GM06990 (cell line): ENCODE measurements around the gene EPHA1.

ENCODE experiments used
- DNase-seq: peaks from one replicate; pipeline ENCODE4 v3.0.0-alpha.2; 2011; ENCODE audit not compliant: insufficient read length; ENCODE audit errors: extremely low read depth
- H3K27me3 ChIP-seq: replicated peaks from 2 replicates; pipeline ENCODE4 v1.6.0; 2011; ENCODE audit warnings: low read length; ENCODE audit not compliant: control insufficient read depth, insufficient read depth
- H3K36me3 ChIP-seq: 2 replicates; pipeline ENCODE4 v1.5.1; 2011; ENCODE audit warnings: low read length; ENCODE audit not compliant: control insufficient read depth, insufficient read depth
- H3K4me3 ChIP-seq: replicated peaks from 2 replicates; pipeline ENCODE4 v1.5.1; 2011; ENCODE audit warnings: low read depth, mild to moderate bottlenecking, control low read depth, low read length
- CTCF ChIP-seq: IDR thresholded peaks from 2 replicates; pipeline ENCODE4 v1.5.1; 2011; ENCODE audit warnings: low read length, control low read depth, mild to moderate bottlenecking, inconsistent platforms; ENCODE audit not compliant: insufficient read depth, poor library complexity, severe bottlenecking

The EPHA1 gene

DNA sequence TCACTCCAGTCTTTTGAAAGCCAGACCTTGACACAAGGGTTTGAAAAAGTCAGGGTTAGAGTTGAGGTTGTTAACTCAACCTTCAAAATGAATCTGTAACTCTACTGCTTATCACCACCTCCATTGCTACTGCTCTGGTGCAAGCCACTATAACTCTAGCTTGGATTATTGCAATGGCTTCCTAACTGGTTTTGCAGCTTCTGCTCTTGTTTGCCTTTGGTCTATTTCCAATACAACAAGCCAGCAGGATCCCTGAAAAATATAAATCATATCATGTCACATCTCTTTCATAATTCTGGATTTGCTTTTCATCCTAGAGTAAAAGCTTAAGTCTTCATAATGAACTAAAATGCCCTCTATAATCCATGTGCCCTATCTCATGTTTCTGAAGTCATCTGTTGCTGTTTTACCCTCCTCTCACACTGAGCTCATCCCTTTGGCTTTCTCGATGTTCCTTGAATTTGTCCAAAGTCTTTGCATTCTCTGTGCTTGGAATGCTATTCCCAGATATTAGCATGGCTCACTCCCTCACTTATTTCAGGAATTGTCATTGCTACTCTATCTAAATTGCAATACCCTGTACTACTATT, 45.5 kb upstream of the EPHA1 start:
- H3K27me3 ChIP-seq: no peaks in the 10 kb centered on the region
- no peaks in the 10 kb centered on the region for H3K36me3 ChIP-seq
- DNase-seq: no peak
- no peak overlapping the region for H3K4me3 ChIP-seq
- no peak for TF ChIP-seq CTCF

- no peak overlapping the region for H3K4me3 ChIP-seq
These were observed 43.8 kb upstream of the EPHA1 start for GRCh38 chr7:143452495-143452894.

DNA sequence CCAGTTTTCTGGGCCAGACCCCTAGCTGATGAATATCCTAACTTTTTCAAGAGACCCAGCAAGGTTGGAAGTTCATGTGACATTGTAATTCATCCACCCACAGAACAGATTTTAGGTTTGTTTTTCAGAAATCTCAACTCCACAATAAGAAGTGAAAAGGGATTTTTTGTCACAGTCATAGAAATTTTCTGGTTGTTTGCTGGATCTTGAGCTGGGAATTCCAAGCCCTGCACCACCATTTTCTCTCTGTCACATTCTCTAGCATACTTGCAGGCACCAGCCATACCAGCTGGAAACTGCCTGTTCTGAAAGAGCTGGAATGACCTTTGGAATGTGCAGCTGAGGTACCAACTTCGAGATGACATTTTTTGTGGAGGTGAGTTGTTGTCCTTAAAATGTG, 43.1 kb upstream of the EPHA1 start:
- no peak overlapping the region for H3K4me3 ChIP-seq
- no peak for DNase-seq

More at GRCh38 chr7:143452495-143452894, 43.8 kb upstream of the EPHA1 start:
- H3K36me3 ChIP-seq: no peaks in the 10 kb centered on the region
- no peak for TF ChIP-seq CTCF
- H3K27me3 ChIP-seq: no peaks in the 10 kb centered on the region
- DNase-seq: no peak

GRCh38 chr7:143451122-143451521, 42.5 kb upstream of the EPHA1 start:
- TF ChIP-seq CTCF: no peak
- H3K27me3 ChIP-seq: no peaks in the 10 kb centered on the region
- no peaks in the 10 kb centered on the region for H3K36me3 ChIP-seq
- no peak for DNase-seq
- no peak overlapping the region for H3K4me3 ChIP-seq

More for the DNA sequence above, 43.1 kb upstream of the EPHA1 start:
- TF ChIP-seq CTCF: no peak
- Histone ChIP-seq H3K36me3 (no peaks in the 10 kb centered on the region), H3K27me3 (no peaks in the 10 kb centered on the region)

DNA sequence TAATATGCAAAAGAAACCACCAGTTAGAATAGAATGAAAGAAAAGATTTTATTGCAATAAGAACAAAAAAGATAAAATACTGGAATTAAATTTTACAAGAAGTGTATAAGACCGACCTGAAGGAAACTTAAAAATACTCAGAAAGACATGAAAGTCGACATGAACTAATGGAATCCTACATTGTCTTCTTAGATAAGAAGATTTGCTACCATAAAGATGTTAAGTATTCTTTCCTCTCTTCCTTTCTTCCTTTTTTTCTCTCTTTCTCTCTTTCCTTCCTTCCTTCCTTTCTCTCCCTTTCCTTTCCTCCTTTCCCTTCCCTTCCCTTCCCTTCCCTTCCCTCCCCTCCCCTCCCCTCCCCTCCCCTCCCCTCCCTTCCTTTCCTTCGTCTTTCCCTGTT, 41.1 kb upstream of the EPHA1 start:
- Histone ChIP-seq H3K4me3 (no peak overlapping the region), H3K27me3 (no peaks in the 10 kb centered on the region), H3K36me3 (no peaks in the 10 kb centered on the region)
- TF ChIP-seq CTCF: no peak
- DNase-seq: no peak

DNA sequence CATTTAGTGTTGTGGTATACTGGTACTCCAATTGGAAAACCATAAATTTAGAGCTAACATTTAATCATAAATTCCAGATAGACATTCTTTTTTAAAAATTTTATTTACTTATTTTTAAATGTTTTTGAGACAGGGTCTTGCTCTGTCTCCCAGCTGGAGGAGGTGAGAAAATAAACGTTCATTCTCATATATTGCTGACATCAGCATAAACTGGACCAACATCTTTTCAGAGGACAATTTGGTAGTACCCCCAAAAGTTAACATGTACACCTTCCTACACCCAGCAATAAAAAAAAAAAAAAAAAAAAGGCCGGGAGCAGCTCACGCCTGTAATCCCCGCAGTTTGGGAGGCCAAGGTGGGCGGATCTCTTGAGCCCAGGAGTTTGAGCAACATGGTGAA, 39.8 kb upstream of the EPHA1 start:
- TF ChIP-seq CTCF: no peak
- no peak for DNase-seq
- Histone ChIP-seq H3K27me3 (no peaks in the 10 kb centered on the region), H3K4me3 (no peak overlapping the region), H3K36me3 (no peaks in the 10 kb centered on the region)
